HL-60 (cell line): ENCODE measurements around the gene ACACA.

ENCODE experiments used
- DNase-seq, 2 experiments: peaks; one replicate each; pipeline ENCODE4 v3.0.0-alpha.2; 2010 to 2020; ENCODE audit warnings: low read depth in 1 of 2, low spot score in 1 of 2
- H3K27ac ChIP-seq: fragments of 250-450 bp; sonication (Bioruptor Pico); replicated peaks from 2 replicates; pipeline ENCODE4 v1.5.1; 2020; ENCODE audit warnings: mild to moderate bottlenecking, moderate library complexity
- H3K27me3 ChIP-seq: fragments of 250-450 bp; sonication (Bioruptor Pico); 2 replicates; pipeline ENCODE4 v1.5.1; 2021; ENCODE audit warnings: mild to moderate bottlenecking, moderate library complexity; ENCODE audit not compliant: insufficient read depth, poor library complexity, severe bottlenecking
- H3K4me3 ChIP-seq: replicated peaks from 2 replicates; pipeline ENCODE4 v1.5.1; 2011; ENCODE audit warnings: mild to moderate bottlenecking, control low read depth, low read length; ENCODE audit not compliant: insufficient read depth
- GABPA ChIP-seq: IDR thresholded peaks from 2 replicates; pipeline ENCODE4 v1.6.1; 2012; ENCODE audit warnings: low read depth
- POLR2AphosphoS5 ChIP-seq: IDR thresholded peaks from 2 replicates; pipeline ENCODE4 v1.6.1; 2012; ENCODE audit warnings: low read depth
- SPI1 ChIP-seq: IDR thresholded peaks from 2 replicates; pipeline ENCODE4 v1.6.1; 2012; ENCODE audit warnings: low read depth, mild to moderate bottlenecking, borderline replicate concordance
- TF ChIP-seq, protein P1 (sequence below): IDR thresholded peaks from 2 replicates; pipeline ENCODE4 v1.6.1; 2012; ENCODE audit warnings: low read depth; ENCODE audit not compliant: insufficient replicate concordance
- TF ChIP-seq, protein P2 (sequence below): IDR thresholded peaks from one replicate; pipeline ENCODE4 v1.5.1; 2011; ENCODE audit warnings: low read length, control low read depth, inconsistent platforms; ENCODE audit not compliant: insufficient read depth

Gene ACACA

DNA sequence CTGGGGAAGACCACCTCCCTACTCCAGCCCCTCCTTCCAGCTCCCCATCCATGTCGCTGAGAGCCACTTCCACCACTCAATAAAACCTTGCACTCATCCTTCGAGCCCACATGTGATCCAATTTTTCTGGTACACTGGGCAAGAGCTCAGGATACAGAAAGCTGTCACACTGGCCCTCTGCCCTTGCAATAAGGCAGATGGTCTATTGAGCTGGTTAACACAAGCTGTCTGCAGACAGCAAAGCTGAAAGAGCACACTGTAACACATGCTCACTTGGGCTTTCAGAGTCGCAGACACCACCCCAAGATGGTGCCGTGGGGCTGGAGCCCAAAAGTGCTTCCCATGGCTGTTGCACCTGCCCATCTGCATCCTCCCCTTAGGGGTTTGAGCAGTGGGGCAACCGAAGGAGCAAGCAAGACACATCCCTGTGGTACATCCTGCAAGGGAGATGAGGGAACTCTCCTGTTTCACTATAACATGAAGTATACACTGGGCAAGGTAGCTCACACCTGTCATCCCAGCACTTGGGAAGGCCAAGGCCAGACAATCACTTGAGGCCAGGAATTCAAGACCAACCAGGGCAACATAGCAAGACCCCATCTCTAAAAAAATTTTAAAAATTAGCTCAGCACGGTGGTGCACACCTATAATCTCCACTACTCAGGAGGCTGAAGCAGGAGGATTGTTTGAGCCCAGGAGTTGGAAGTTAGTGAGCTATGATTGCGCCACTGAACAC, 83.6 kb downstream of the ACACA start:
- H3K4me3 ChIP-seq: no peak overlapping the region
- TF ChIP-seq, protein P1, sequence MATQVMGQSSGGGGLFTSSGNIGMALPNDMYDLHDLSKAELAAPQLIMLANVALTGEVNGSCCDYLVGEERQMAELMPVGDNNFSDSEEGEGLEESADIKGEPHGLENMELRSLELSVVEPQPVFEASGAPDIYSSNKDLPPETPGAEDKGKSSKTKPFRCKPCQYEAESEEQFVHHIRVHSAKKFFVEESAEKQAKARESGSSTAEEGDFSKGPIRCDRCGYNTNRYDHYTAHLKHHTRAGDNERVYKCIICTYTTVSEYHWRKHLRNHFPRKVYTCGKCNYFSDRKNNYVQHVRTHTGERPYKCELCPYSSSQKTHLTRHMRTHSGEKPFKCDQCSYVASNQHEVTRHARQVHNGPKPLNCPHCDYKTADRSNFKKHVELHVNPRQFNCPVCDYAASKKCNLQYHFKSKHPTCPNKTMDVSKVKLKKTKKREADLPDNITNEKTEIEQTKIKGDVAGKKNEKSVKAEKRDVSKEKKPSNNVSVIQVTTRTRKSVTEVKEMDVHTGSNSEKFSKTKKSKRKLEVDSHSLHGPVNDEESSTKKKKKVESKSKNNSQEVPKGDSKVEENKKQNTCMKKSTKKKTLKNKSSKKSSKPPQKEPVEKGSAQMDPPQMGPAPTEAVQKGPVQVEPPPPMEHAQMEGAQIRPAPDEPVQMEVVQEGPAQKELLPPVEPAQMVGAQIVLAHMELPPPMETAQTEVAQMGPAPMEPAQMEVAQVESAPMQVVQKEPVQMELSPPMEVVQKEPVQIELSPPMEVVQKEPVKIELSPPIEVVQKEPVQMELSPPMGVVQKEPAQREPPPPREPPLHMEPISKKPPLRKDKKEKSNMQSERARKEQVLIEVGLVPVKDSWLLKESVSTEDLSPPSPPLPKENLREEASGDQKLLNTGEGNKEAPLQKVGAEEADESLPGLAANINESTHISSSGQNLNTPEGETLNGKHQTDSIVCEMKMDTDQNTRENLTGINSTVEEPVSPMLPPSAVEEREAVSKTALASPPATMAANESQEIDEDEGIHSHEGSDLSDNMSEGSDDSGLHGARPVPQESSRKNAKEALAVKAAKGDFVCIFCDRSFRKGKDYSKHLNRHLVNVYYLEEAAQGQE: no peak
- TF ChIP-seq, protein P2, sequence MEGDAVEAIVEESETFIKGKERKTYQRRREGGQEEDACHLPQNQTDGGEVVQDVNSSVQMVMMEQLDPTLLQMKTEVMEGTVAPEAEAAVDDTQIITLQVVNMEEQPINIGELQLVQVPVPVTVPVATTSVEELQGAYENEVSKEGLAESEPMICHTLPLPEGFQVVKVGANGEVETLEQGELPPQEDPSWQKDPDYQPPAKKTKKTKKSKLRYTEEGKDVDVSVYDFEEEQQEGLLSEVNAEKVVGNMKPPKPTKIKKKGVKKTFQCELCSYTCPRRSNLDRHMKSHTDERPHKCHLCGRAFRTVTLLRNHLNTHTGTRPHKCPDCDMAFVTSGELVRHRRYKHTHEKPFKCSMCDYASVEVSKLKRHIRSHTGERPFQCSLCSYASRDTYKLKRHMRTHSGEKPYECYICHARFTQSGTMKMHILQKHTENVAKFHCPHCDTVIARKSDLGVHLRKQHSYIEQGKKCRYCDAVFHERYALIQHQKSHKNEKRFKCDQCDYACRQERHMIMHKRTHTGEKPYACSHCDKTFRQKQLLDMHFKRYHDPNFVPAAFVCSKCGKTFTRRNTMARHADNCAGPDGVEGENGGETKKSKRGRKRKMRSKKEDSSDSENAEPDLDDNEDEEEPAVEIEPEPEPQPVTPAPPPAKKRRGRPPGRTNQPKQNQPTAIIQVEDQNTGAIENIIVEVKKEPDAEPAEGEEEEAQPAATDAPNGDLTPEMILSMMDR: no peak
- TF ChIP-seq POLR2AphosphoS5: no peak
- TF ChIP-seq SPI1: no peak
- TF ChIP-seq GABPA: no peak
- no peak for DNase-seq
- H3K27ac ChIP-seq: no peak overlapping the region
- H3K27me3 ChIP-seq: no peaks in the 10 kb centered on the region

DNA sequence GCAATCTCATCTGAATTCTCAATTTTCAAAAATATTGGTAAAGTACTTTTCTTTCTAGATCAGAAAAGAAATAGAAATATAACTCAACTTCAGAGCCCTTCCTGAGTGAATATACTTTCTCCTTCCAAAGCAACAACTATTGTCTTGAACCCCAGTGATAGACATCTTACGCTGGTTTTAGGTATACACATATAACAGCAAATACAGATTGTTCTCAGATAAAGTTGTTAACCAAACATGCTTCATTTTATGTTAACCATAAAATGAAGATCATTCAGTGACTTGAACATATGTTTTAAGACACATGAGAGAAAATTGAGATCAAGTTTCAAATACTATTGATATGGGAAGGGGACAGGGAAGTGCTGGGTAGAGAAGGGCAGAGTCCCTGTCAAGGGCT, 84.5 kb downstream of the ACACA start:
- TF ChIP-seq POLR2AphosphoS5 (no peak), GABPA (no peak), SPI1 (no peak)
- TF ChIP-seq, protein P1: no peak
- TF ChIP-seq, protein P2: no peak
- no peak overlapping the region for H3K4me3 ChIP-seq
- H3K27me3 ChIP-seq: no peaks in the 10 kb centered on the region
- no peak for DNase-seq
- no peak overlapping the region for H3K27ac ChIP-seq

DNA sequence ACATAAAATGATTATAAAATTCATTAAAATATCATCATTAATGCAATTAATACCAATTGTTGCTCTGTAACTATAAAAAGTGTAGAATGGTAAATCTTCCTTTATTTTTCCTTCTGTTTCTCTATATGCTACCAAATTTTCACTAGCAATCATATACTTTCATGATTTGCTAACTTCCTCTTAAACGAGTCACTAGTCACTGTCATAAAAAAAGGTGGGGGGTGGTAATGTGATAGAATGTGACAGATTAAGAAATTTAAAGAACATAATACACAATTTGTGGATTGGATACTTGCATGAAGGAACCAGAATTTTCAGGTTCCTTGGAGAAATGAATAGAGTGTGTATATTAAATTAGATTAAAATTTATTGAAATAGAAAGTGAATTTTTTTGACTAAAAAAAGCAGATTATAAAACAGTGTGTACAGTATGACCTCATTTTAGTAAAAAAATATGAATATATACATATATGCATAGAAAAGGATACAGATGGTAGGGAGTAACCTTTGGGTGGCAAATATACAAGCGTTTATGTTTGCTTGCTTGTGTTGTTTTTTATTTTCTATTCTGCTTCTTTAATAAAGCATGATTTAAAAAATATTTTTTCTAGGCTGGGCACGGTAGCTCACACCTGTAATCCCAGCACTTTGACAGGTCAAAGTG, 87.6 kb downstream of the ACACA start:
- DNase-seq: no peak
- no peaks in the 10 kb centered on the region for H3K27me3 ChIP-seq
- H3K4me3 ChIP-seq: no peak overlapping the region
- no peak overlapping the region for H3K27ac ChIP-seq
- TF ChIP-seq GABPA: no peak

DNA sequence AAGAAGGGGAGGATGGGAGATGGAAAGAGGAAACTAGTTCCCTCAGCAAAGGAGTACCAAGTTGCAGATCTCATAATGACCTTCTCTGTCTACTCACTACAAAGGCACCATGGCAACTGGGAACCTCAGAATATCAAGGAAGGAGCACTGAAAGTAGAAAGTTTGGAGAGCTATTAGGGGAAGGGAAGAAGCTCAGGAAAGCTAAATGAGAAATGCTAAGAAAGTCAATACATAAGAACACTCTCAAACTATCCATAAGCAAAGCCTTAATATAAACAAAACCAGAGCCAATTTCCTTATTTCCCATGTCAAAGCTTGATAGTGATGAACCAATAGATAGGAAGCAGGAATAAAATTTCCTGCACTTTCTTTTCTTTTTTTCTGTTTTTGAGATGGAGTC, 88.8 kb downstream of the ACACA start:
- TF ChIP-seq, protein P1: no peak
- TF ChIP-seq POLR2AphosphoS5 (no peak), SPI1 (no peak), GABPA (no peak)
- TF ChIP-seq, protein P2: no peak
- H3K27me3 ChIP-seq: no peaks in the 10 kb centered on the region
- H3K27ac ChIP-seq: no peak overlapping the region
- no peak overlapping the region for H3K4me3 ChIP-seq
- no peak for DNase-seq
